Measurements from ENCODE around the gene ZNF618.

- TF ChIP-seq, protein P1, sequence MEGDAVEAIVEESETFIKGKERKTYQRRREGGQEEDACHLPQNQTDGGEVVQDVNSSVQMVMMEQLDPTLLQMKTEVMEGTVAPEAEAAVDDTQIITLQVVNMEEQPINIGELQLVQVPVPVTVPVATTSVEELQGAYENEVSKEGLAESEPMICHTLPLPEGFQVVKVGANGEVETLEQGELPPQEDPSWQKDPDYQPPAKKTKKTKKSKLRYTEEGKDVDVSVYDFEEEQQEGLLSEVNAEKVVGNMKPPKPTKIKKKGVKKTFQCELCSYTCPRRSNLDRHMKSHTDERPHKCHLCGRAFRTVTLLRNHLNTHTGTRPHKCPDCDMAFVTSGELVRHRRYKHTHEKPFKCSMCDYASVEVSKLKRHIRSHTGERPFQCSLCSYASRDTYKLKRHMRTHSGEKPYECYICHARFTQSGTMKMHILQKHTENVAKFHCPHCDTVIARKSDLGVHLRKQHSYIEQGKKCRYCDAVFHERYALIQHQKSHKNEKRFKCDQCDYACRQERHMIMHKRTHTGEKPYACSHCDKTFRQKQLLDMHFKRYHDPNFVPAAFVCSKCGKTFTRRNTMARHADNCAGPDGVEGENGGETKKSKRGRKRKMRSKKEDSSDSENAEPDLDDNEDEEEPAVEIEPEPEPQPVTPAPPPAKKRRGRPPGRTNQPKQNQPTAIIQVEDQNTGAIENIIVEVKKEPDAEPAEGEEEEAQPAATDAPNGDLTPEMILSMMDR (conservative IDR thresholded peaks at IDR 0.05; ENCODE audit: low read depth, low read length): no peak
- TF ChIP-seq EZH2 (IDR thresholded peaks at IDR 0.05; ENCODE audit: borderline replicate concordance, low read depth, low read length, poor library complexity, severe bottlenecking): no peak
These were observed 124.7 kb downstream of the ZNF618 start for GRCh38 chr9:114000671-114001409.

Measured in A673 (cell line).